GM19395 (cell line): ENCODE results near the gene CCDC187.

Source experiments
- ATAC-seq: cut with Tn5 transposase; IDR thresholded peaks from one replicate; pipeline ENCODE4 v1.9.1; 2021; ENCODE audit warnings: mild to moderate bottlenecking, moderate library complexity; ENCODE audit not compliant: unreplicated experiment

CCDC187 gene

GRCh38 chr9:136231478-136232297, 72.2 kb downstream of the CCDC187 start:
- ATAC-seq = no peak

GRCh38 chr9:136230773-136231172, 73.1 kb downstream of the CCDC187 start:
- ATAC-seq = no peak

GRCh38 chr9:136230365-136230764, 73.5 kb downstream of the CCDC187 start:
- ATAC-seq = no peak

GRCh38 chr9:136229096-136230065, 74.5 kb downstream of the CCDC187 start:
- no peak for ATAC-seq

GRCh38 chr9:136228107-136228875, 75.6 kb downstream of the CCDC187 start:
- no peak for ATAC-seq

- ATAC-seq = no peak
These were observed 77.0 kb downstream of the CCDC187 start for GRCh38 chr9:136226680-136227407.

GRCh38 chr9:136225748-136226679, 77.9 kb downstream of the CCDC187 start:
- peak; percentile 60 for ATAC-seq

GRCh38 chr9:136225366-136225747, 78.5 kb downstream of the CCDC187 start:
- ATAC-seq = peak; percentile 44

GRCh38 chr9:136223871-136224640, 79.8 kb downstream of the CCDC187 start:
- ATAC-seq = no peak

- ATAC-seq = no peak
These were observed 81.0 kb downstream of the CCDC187 start for GRCh38 chr9:136222906-136223285.

- no peak for ATAC-seq
These were observed 81.6 kb downstream of the CCDC187 start for GRCh38 chr9:136222166-136222905.

GRCh38 chr9:136220017-136220729, 83.7 kb downstream of the CCDC187 start:
- no peak for ATAC-seq

GRCh38 chr9:136219276-136219675, 84.6 kb downstream of the CCDC187 start:
- no peak for ATAC-seq

- no peak for ATAC-seq
These were observed 85.2 kb downstream of the CCDC187 start for GRCh38 chr9:136218673-136219072.

- ATAC-seq = no peak
These were observed 85.6 kb downstream of the CCDC187 start for GRCh38 chr9:136218271-136218670.

- ATAC-seq = no peak
These were observed 87.2 kb downstream of the CCDC187 start for GRCh38 chr9:136216541-136217244.

GRCh38 chr9:136213733-136214132, 90.2 kb downstream of the CCDC187 start:
- no peak for ATAC-seq
